HK-2 (cell line): Measurements from ENCODE around the gene NUMB.

Experiments
- DNase-seq: peaks from one replicate; pipeline ENCODE4 v3.0.0-alpha.2; 2018; ENCODE audit not compliant: unreplicated experiment

The NUMB gene

DNA sequence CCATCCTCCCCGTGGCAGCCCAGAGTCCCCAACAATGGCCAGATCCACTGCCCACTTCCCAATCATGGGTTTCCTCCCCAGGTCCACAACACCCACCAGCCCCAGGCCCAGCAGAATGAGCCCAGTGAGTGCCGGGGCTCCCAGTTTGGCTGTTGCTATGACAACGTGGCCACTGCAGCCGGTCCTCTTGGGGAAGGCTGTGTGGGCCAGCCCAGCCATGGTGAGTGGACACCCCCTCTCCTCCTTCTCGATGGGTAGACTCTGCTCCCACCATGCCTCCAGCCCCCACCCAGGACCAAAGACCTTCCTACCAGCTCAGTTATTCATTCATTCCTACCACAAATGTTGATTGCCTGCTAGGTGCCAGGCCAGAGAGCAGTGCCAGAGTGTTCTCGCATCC lies 197.3 kb downstream of the NUMB start:
- no peak for DNase-seq

DNA sequence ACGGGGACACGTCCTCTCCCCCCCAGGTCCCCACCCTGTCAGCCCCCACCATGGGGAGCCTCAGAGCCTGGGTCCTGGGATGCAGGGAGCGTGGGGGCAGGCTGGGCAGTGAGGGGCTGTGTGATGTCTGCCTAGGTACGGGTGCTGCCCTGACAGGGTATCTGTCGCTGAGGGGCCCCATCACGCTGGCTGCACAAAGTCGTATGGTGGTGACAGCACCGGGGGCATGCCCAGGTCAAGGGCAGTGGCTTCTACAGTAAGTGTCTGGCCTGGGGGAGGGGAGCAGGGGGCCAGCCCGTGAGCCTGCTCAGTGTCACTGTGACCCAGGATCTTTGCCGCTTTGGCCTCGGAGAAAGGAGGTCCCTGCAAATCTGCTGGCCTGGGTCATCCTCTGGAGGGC lies 197.8 kb downstream of the NUMB start:
- DNase-seq: no peak

DNA sequence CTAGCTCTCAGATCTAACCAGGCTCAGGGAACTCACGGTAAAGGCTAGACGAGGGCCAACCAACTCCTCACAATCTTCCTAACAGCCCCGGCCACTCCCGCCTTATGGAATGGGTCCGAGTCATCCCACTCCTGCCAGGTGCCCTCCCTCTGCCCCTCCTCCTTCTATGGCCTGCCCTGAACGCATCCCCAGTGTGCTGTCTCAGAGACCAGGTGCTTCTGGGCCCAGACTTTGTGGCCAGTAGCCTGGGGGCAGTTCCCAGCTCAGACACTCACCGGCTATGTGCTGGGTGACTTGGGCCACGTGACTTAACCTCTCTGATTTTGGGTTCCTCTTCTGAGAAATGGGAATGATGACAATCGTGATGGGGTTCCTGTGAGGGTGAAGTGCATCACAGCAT lies 198.5 kb downstream of the NUMB start:
- no peak for DNase-seq

DNA sequence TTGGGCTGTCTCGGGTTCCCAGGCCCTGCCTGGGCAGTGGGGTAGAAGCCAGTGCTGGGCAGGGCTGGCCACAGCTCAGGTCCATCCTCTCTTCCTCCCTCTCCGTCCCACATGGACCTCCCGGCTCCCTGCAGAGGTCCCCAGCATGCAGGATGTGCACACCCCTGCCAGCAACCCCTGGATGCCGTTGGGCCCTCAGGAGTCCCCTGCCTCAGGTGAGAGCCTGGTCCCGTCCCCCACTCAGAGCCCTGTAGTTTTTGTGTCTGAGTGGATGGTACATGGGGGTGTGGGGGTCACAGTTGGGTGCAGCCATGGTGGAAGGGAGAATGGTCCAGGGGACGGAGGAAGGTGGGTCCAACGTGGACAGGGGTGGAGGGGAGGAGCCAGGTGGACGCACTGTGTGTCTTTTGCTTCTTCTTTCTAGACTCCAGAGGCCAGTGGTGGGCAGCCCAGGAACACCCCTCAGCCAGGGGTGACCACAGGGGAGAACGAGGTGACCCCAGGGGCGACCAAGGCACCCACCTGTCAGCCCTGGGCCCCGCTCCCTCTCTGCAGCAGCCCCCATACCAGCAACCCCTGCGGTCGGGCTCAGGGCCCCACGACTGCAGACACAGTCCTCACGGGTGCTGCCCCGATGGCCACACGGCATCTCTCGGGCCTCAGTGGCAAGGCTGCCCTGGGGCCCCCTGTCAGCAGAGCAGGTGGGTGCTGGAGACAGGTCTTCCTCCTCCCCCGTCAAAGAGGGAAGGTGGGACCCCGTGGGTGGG lies 199.3 kb downstream of the NUMB start:
- no peak for DNase-seq

DNA sequence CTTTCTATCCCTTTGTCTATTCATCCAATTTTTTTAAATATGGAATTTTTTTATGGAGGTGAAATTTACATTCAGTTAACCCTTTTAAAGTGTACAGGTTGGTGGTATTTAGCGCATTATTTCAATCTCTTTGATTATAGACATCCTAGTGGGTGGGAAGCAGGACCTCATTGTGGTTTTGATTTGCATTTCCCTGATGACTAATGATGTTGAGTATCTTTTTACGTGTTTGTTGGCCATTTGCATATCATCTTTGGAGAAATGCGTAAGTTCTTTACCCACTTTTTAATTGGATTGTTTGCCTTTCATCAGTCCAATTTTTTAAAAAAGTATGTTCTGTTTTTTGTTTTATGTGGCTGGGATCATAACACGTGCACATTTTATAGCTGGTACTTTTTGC lies 200.3 kb downstream of the NUMB start:
- no peak for DNase-seq

DNA sequence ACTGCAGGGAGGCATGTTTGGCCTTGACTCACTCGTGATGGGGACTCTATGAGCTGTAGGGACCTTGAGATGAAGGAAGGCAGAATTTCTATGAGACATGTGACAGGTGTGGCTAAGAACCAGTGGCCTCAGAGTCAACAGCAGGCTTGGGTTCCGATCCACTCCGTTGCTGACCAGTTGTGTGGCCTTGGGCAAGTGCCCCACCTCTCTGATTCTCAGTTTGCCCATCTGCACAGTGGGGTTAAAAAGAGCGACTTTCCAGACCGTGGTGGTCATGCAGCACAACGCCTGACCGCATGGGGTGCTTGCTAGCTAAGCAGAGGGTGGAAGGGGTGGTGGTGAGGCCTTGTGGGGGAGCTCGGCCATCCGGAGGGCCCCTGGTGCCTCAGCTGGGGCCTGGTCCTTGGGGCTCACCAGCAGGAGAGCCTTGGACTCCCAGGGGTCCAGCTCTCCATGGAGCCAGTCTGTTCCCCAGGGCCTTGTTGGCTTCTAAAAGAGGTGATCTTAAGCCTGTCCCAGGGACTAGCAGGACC lies 202.6 kb downstream of the NUMB start:
- no peak for DNase-seq

DNA sequence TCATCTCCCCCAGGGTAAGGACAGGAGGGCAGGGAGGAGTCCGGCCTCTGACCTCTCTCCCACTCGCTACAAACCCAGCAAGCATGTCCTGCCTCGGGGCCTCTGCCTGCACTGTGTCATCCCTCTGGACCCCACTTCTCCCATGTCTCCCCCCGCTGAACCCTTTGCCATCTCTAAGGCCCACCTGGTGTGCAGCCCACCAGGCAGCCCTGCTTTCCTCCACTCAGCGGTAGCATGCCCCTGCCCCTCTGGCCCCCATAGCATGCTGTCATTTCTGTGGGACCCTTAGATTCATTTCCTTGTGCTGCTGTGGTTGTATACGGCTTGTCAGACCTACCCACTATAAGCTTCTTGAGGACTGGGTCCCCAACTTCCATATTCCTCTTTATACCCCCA lies 203.3 kb downstream of the NUMB start:
- no peak for DNase-seq

DNA sequence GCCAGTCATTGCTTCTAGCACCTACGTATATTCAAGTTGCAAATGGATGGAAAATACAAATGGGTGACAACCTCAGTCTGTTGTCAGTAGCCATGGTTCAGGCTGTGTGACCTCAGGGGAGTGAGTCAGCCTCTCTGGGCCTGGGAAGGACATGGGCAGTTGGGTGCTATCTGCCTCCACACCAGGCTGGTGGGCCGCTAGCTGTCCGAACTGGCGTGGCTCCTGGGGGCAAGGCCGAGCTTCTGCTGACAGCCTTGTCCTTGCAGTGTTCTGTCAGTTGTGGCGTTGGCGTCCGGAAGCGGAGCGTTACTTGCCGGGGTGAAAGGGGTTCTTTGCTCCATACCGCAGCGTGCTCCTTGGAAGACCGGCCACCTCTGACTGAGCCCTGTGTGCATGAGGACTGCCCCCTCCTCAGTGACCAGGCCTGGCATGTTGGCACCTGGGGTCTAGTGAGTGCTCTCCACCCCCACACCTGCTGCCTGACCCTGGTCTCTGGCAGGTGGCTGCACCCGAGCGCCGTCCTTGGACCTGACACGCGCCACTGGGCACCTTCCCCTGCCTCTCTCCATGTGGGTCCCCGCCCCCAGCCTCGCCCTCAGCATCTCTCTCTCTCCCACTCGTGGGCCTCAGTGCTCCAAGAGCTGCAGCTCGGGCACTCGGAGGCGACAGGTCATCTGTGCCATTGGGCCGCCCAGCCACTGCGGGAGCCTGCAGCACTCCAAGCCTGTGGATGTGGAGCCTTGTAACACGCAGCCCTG lies 203.9 kb downstream of the NUMB start:
- DNase-seq: no peak

DNA sequence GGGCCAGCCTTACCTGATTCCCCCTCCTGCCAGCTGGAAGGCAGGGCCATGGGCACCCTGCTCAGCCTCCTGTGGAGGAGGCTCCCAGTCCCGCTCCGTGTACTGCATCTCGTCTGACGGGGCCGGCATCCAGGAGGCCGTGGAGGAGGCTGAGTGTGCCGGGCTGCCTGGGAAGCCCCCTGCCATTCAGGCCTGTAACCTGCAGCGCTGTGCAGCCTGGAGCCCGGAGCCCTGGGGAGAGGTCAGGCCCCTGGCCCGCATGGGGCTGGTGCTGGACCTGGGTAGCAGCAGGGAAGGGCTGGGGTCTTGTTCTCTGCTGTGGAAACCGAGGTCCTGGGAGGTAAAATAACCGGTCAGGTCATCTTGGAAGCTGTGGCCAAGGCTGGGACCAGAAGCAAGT lies 204.6 kb downstream of the NUMB start:
- DNase-seq: no peak

DNA sequence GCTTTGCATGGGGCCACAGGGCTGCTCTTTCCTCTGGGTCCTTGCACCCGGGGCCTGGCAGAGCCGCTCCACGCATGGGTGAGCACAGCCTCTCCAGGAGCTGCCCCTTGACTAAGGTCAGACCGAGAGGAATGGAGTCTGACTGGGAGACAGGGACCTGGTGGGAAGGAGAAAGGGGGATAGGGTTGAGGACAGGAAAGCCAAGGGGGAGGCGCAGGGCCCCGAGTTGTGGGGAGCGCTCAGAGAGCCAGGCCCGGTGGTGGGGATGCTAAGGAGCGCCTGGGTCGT lies 205.1 kb downstream of the NUMB start:
- no peak for DNase-seq

DNA sequence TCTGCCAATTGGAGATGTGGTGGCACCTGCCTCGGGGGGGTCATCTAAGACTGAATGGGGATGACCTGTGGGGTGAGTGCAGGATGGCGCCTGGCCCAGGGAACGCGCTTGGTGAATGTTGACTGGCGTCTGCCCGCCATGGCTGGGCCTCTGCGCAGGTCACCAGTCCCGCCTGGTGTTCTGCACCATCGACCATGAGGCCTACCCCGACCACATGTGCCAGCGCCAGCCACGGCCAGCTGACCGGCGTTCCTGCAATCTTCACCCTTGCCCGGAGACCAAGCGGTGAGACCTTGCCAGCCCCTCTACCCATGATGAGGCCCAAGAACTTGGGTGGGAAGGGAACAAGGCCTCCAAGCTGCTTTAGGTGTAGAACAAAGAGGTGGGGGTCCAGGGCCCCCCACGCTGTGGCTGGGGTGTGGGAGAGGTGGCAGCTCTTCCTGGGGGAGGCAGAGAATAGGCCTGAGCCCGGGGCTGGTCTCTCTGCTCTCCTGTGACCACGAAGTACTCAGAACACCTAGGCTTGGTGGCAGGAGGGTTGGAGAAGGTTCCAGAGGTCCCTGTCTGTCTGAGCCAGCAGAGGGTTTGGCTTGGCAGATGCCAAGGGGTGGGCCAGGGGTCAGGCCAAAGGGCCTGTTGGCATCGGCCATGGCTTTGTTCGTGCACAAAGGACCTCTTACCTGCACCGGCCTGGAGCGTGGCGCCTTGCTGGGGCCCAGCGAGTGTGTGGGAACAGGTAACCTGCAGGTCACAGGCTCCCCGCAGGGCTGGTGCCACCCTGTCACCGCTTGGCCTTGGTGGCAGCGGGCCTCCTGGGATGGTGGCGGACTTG lies 205.6 kb downstream of the NUMB start:
- DNase-seq: no peak

DNA sequence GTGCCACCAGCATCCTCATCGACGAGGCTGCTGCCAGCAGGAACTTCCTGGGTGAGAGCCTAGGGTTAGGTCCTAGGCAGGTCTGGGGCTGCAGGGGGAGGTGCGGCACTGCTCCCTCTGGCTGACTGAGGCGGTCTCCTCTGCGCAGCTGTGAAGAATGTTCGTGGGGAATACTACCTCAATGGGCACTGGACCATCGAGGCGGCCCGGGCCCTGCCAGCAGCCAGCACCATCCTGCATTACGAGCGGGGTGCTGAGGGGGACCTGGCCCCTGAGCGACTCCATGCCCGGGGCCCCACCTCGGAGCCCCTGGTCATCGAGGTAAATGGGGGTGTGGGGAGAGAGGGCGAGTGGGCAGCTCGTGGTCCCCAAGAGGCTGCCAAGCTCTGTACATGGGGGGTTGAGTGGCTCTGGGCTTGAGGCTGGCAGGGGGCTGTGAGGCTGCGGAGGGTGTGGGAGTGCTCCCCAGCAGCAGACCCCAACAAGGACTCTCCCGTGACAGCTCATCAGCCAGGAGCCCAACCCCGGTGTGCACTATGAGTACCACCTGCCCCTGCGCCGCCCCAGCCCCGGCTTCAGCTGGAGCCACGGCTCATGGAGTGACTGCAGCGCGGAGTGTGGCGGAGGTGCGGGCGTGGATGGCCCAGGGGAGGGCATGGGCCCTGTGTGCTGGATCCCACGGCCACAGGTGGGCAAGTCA lies 206.7 kb downstream of the NUMB start:
- no peak for DNase-seq

DNA sequence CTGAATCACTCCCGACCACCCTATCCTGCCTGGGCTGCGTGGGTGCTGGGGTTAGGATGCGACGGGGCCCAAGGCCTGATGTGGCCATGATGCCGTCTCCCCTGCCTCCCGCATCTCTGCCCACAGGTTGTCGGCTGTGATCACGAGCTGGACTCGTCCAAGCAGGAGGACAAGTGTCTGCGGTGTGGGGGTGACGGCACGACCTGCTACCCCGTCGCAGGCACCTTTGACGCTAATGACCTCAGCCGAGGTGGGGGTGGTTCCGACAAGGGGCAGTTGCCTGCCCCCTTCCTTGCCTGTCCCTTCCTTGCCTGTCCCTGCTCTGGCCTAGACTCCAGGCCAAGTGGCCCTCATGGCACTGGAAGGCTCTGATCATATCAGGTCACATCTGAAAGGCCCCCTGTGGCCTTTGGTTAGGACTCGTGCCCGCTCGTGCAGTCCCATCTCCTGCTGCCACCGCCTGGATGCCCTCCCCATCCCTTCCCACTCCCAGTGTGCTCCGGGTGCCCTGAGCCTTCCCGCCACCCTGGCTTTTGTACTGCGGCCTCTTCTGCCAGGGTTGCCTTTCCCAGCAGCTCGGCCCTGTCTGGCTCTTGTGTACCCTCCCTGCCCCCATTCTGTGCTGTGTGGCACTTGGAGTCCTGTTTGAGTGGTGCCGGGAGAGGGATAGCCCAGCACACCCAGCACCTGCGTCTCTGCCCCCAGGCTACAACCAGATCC lies 207.4 kb downstream of the NUMB start:
- no peak for DNase-seq

DNA sequence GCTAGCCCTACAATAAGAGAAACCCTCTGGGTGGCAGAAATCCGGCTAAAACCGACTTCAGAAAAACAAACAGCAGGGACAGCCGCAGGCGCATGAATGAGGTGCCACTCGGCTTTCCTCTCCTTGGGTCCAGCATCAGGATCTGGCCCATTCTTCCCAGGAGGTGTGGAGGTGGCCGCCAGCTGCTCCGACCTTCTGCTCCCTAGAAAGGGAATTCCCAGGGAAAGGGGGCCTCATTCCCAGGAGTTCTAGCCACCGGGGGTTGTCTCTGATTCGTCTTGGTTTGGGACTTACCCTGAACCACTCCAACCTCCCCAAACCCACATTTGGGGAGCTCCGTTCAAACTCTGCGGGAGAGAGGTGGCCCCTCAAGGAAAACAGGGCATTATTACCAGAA lies 208.0 kb downstream of the NUMB start:
- no peak for DNase-seq

DNA sequence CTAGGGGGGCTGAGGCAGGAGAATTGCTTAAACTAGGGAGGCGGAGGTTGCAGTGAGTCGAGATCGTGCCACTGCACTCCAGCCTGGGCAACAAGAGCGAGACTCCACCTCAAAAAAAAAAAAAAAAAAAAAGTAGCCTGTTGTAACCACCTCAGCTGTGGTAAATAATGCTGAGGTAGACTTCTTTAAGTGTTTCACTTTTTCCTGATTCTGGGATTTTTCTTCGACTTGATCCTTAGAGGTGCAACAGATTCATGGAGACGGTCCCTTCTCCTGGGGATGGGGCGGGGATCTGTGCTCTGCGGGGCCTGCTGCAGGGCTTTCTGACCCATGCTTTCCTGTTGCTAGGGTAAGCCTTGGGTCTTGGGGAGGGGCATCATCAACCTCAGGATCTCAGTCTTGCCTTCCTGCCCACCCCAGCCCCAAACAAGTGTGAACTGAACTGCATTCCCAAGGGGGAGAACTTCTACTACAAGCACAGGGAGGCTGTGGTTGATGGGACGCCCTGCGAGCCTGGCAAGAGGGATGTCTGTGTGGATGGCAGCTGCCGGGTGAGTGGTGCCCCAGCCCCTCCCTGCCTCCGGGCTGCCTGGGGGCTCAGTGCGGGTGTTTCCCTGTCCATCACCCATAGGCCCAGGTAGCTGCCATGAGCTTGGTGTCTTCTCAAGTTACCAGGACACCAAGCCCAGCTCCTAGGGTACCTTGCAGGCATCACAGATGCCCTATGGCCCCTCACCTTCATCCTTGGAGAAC lies 208.6 kb downstream of the NUMB start:
- DNase-seq: no peak

DNA sequence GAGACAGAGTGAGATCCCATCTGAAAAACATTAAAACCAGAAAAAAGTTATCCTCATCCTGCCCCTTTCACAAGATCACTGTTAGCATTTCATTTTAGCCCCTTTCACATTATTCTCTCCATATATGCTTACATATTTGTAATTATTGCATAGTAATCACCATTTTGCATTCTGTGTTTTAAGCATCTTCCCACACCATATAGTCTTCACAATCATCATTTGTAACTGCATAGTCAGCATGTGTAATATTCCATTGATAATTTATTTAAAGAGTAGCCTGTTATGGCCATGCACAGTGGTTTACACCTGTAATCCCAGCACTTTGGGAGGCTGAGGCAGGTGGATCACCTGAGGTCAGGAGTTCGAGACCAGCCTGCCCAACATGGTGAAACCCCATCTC lies 209.2 kb downstream of the NUMB start:
- DNase-seq: no peak

DNA sequence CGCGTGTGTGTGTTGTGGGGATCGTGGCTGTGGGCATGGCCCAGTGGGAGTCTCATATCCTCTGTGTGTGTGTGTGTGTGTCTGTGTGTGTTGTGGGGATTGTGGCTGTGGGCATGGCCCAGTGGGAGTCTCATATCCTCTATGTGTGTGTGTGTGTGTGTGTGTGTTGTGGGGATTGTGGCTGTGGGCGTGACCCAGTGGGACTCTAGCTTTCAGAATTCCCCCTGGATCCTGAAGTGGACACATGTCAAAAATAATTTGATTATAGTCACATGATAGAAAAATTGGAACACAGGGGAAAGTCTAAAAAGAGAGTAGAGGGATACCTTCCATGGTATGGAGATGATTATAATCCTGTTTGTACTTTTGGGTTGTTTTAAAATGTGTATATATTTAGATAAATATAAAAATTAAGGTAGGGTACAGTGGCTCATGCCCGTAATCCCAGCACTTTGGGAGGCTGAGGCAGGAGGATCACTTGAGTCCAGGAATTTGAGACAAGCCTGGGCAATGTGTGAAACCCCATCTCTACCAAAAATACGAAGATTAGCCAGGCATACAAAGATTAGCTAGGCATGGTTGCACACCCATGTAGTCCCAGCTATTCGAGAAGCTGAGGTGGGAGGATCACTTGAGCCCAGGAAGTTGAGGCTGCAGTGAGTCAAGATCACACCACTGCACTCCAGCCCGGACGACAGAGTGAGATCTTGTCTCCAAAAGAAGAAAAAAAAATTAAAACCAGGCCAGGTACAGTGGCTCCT lies 210.1 kb downstream of the NUMB start:
- DNase-seq: peak; percentile 69

DNA sequence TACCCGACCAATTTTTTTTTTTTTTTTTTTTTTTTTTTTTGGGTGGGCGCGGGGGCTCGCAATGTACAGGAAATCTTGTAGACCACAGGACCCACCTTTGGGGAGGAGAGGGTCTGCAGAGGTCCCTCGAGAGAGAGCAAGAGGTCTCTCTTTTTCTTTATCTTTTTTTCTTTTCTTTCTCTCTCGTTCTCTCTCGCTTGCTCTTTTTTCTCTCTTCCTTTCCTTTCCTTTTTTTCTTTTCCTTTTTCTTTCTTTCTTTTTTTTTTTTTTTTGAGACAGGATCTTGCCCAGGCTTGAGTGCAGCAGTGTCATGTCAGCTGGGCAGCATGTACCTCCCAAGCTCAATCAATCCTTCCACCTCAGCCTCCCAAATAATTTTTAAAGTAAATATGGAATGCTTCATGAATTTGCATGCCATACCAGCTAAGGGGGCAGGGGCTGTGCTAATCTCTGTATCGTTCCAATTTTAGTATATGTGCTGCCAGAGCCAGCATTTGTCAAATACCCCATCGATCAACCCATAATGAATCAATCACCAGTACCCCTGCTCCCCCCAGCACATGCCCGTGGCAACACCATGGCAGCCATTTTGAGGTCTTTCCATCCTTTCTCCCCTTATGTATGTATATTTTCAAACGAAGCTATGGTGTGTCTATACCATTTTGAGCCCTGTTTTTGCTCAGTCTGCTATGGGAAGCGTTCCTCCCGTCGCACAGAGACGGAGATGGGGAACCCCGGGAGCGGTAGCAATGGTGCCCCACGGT lies 211.8 kb downstream of the NUMB start:
- no peak for DNase-seq
